K562 (cell line): ENCODE measurements around the gene GPRC5B. TPM values are rescaled to one million over a fixed set of nuclear protein-coding genes. Genes with fewer than 3 reads are reported as not detected.
A peak's percentile ranks its signal among the peaks of the same experiment; 100 is the strongest.

Experiments
- ATAC-seq: fragments of 200-7000 bp; cut with Tn5 transposase; 3 replicates; pipeline ENCODE4 v1.9.1; 2020; ENCODE audit warnings: moderate library complexity
- BruUV-seq: library from RNA; stranded (reverse); fragments of 400-500 nt; replicated peaks from 2 replicates; lab custom pipeline; 2021; lab: Mats Ljungman, UMichigan
- CTCF ChIA-PET: fragments of 300-600 bp; formaldehyde crosslinking; extraction: SDS; loops from one replicate; lab custom pipeline; 2021; ENCODE audit warnings: low intra/inter-chr PET ratio; lab: Yijun Ruan, JAX
- POLR2A ChIA-PET: fragments of 300-600, 350-650 bp; sonication (Branson Sonifier 250); formaldehyde crosslinking; extraction: SDS; loops from one replicate; lab custom pipeline; 2021; ENCODE audit warnings: antibody characterized with exemption, inconsistent platforms; lab: Yijun Ruan, JAX
- DNase-seq, 4 experiments: peaks; one replicate each; pipeline versions ENCODE4 v3.0.0 to v3.0.0-alpha.2; 2011 to 2018; ENCODE audit warnings: low spot score in 3 of 4, mixed read lengths in 3 of 4; ENCODE audit errors: extremely low read depth in 1 of 4
- FAIRE-seq: peaks from 2 replicates; lab custom pipeline; 2011; peaks lifted over from hg19 to GRCh38; lab: Jason Lieb, UNC
- H2AFZ ChIP-seq: 2 replicates; pipeline ENCODE4 v1.6.0; 2011; ENCODE audit warnings: low read depth, low read length, control low read depth, inconsistent platforms
- H3K27ac ChIP-seq: fragments of 200-600 bp; 3 replicates; pipeline ENCODE4 v1.8.0; 2011; ENCODE audit warnings: low read depth, mild to moderate bottlenecking, control low read depth, inconsistent platforms, low read length, moderate library complexity, mixed read lengths; ENCODE audit errors: extremely low read depth
- H3K27me3 ChIP-seq, 2 experiments: fragments of 300-600 bp in 1 of 2; 2 replicates in 1 of 2; 3 replicates in 1 of 2; pipeline versions ENCODE4 v1.6.0 to v1.8.0; 2011; ENCODE audit warnings: inconsistent platforms in 2 of 2, low read length in 2 of 2, mild to moderate bottlenecking in 1 of 2, mixed read lengths in 1 of 2, moderate library complexity in 1 of 2; ENCODE audit not compliant: control insufficient read depth in 2 of 2, insufficient read depth in 2 of 2
- H3K36me3 ChIP-seq: fragments of 300-600 bp; 3 replicates; pipeline ENCODE4 v1.8.0; 2011; ENCODE audit warnings: mild to moderate bottlenecking, low read length, inconsistent platforms; ENCODE audit not compliant: control insufficient read depth, insufficient read depth
- H3K4me1 ChIP-seq, 2 experiments: fragments of 200-600 bp in 1 of 2; replicated peaks in 1 of 2; 2 replicates in 1 of 2; 3 replicates in 1 of 2; pipeline versions ENCODE4 v1.5.1 to v1.8.0; 2011; ENCODE audit warnings: inconsistent platforms in 2 of 2, low read length in 2 of 2, mild to moderate bottlenecking in 1 of 2, mixed read lengths in 1 of 2, moderate library complexity in 1 of 2; ENCODE audit not compliant: control insufficient read depth in 2 of 2, insufficient read depth in 2 of 2
- H3K4me2 ChIP-seq: 2 replicates; pipeline ENCODE4 v1.6.1; 2011; ENCODE audit warnings: low read length, control low read depth, inconsistent platforms, mixed read lengths; ENCODE audit not compliant: insufficient read depth
- H3K4me3 ChIP-seq: fragments of 200-600 bp; sonication (generic), shearing (Covaris generic); 2 replicates; pipeline ENCODE4 v1.5.1; 2016; ENCODE audit warnings: control low read depth, inconsistent platforms
- H3K79me2 ChIP-seq: fragments of 200-600 bp; 3 replicates; pipeline ENCODE4 v1.8.0; 2011; ENCODE audit warnings: low read length, inconsistent platforms; ENCODE audit not compliant: control insufficient read depth, insufficient read depth
- H3K9ac ChIP-seq, 2 experiments: 2 replicates each; pipeline versions ENCODE4 v1.6.0 to v1.6.1; 2011; ENCODE audit warnings: low read depth in 2 of 2, low read length in 2 of 2, control low read depth in 1 of 2, inconsistent platforms in 1 of 2, mild to moderate bottlenecking in 1 of 2, mixed read lengths in 1 of 2; ENCODE audit not compliant: insufficient read depth in 1 of 2
- H3K9me1 ChIP-seq: one replicate; pipeline ENCODE4 v1.6.0; 2011; ENCODE audit warnings: inconsistent platforms, mild to moderate bottlenecking, low read length, moderate library complexity; ENCODE audit not compliant: control insufficient read depth, insufficient read depth
- H3K9me3 ChIP-seq: replicated peaks from 2 replicates; pipeline ENCODE4 v1.5.1; 2011; ENCODE audit warnings: low read depth, low read length, inconsistent platforms; ENCODE audit not compliant: control insufficient read depth, insufficient read depth
- H4K20me1 ChIP-seq: replicated peaks from 2 replicates; pipeline ENCODE4 v1.6.1; 2011; ENCODE audit warnings: low read length, inconsistent platforms, mixed read lengths; ENCODE audit not compliant: control insufficient read depth, insufficient read depth
- CREB1 ChIP-seq, 2 experiments: sonication (generic) in 1 of 2; formaldehyde crosslinking in 1 of 2; IDR thresholded peaks; 2 replicates each; pipeline versions ENCODE4 v1.6.1 to v1.8.0; 2012 to 2022; ENCODE audit warnings: inconsistent platforms in 1 of 2, mild to moderate bottlenecking in 1 of 2, missing genetic modification reagents in 1 of 2, moderate library complexity in 1 of 2
- ZNF175 ChIP-seq: fragments of 200-800 bp; sonication (Bioruptor generic); IDR thresholded peaks from 2 replicates; pipeline ENCODE4 v1.6.1; 2016; ENCODE audit warnings: low read depth, mild to moderate bottlenecking, missing genetic modification characterization, missing compliant biosample characterization
- WGBS: fragments of 100-300 bp; shearing (Covaris generic); methylation state at CpG from one replicate; pipeline ENCODE4 v1.1.6; 2016; ENCODE audit warnings: low coverage, mixed read lengths; ENCODE audit not compliant: insufficient coverage; ENCODE audit errors: missing lambda C conversion rate; 5-methylcytosine and 5-hydroxymethylcytosine counted together
- in situ Hi-C: fragments of 300-500 bp; cut with MboI; formaldehyde crosslinking; loops from 4 replicates; pipeline ENCODE4 v1.15.0; 2018; ENCODE audit warnings: inconsistent platforms, mixed read lengths
- intact Hi-C: fragments of 100-400 bp; cut with micrococcal nuclease; formaldehyde crosslinking; loops from 2 replicates; pipeline ENCODE4 v1.14.2; 2022
- polyA plus RNA-seq, 8 experiments: library from polyadenylated mRNA; depleted of rRNA in 4 of 8; stranded (reverse) in 5 of 8; unstranded in 3 of 8; fragments of >200 nt; fragmentation: Nextera tagmentation in 2 of 8; fragmentation: Illumina TruSeq in 1 of 8; extraction: Ambion mirVana in 2 of 8; extraction: Trizol in 1 of 8; gene quantifications; 2 replicates each; pipeline versions ENCODE4 v1.2.1 to v1.2.3, GENCODE V29; 2011 to 2014; ENCODE audit warnings: inconsistent platforms in 1 of 8, missing spikeins in 1 of 8
- total RNA-seq, 7 experiments: library from RNA; depleted of rRNA in 6 of 7; stranded (reverse); fragments of >200 nt in 6 of 7; fragmentation: Illumina TruSeq in 2 of 7; extraction: Trizol in 2 of 7; gene quantifications; 2 replicates each; pipeline versions ENCODE4 v1.2.1 to v1.2.3, GENCODE V29; 2011 to 2021; ENCODE audit warnings: low replicate concordance in 1 of 7
- TF ChIP-seq, protein P1 (sequence below): fragments of 250-450 bp; sonication (Bioruptor Pico); IDR thresholded peaks from 2 replicates; pipeline ENCODE4 v1.8.0; 2022; ENCODE audit warnings: inconsistent platforms
- TF ChIP-seq, protein P2 (sequence below): fragments of 200-800 bp; sonication (Bioruptor generic); IDR thresholded peaks from 2 replicates; pipeline ENCODE4 v1.6.1; 2016; ENCODE audit warnings: missing genetic modification characterization, missing compliant biosample characterization

GPRC5B gene
- total and polyA plus RNA-seq, 9 of the 15 experiments (the other 6 are each of a cell fraction or from before 2014, with no cell fraction given), result 0.65 to 5.5 (median 1.3) TPM

DNA sequence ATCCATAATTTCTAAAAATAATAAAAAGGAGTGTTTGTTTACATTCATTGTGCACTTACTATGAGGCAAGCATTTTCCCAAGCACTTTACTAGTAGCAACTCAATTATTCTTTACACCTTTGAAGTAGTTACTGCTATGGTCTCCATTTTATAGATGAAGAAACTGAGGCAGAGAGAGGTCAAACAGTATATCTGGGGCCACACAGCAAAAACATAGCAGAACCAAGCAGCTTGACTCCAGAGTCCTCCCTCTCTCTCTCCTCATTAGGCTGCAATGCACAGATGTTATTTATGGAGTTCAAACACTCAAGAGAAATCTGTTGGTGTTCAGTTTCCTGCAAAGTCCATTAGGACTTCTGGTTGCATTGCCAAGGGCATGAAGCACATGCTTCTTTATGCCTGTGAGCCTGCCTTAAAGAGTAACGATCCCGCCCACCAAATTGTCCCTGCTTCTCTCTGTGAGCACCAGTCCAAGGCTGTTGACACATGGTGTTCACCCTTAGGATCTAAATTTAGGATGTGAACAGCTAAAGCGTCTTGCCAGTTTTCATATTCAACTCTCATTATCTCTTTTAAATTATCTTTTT lies 44.0 kb downstream of the GPRC5B start (continued):
- TF ChIP-seq, protein P1, sequence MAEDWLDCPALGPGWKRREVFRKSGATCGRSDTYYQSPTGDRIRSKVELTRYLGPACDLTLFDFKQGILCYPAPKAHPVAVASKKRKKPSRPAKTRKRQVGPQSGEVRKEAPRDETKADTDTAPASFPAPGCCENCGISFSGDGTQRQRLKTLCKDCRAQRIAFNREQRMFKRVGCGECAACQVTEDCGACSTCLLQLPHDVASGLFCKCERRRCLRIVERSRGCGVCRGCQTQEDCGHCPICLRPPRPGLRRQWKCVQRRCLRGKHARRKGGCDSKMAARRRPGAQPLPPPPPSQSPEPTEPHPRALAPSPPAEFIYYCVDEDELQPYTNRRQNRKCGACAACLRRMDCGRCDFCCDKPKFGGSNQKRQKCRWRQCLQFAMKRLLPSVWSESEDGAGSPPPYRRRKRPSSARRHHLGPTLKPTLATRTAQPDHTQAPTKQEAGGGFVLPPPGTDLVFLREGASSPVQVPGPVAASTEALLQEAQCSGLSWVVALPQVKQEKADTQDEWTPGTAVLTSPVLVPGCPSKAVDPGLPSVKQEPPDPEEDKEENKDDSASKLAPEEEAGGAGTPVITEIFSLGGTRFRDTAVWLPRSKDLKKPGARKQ (CRISPR knock-in tag), result no peak

DNA sequence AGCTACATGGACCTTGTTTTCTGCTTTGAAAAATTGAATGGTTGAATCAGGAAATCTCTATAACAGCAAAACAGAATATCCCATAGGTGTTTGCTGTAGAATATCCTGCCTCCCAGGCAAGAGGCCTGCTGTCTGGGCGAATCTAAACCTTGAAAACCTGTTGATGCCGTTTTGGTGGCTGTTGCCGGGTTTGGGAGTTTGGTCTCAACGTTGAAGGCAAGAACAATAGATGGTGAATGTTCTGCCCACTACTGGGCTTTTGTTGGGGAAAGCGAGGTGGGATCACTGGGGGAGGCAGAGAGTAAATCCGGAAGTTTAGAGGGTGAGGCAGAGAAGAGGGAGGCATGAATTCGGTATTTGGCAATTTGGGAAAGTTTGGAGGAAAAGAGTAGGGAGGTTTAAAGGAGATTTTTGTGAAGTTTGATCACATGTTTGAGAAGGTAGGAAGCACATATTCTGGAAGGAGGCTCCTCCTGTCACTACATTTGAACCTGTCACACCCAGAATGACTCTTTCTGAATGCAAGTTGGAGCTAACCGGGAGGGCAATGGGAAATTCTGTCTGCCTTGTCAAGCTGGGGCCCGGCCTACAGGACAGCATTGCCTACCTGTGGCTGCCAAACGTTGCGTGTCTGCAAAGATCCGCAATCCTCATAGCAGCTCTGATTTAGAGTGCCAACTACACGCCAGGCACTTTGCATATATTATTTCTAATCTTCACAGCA lies 46.5 kb downstream of the GPRC5B start:
- Histone ChIP-seq H4K20me1 (no peaks in the 10 kb centered on the region), H3K9ac (peak overlapping the region in 1 of 2 experiments; percentile 20; a peak in 1 of 4 replicates), H3K27ac (no peak overlapping the region), H3K79me2 (no peaks in the 10 kb centered on the region), H3K4me1 (peaks cover 4 to 14% of the 10 kb centered on the region in 2 experiments; a peak in 4 of 5 replicates), H3K4me2 (no peak overlapping the region), H2AFZ (peak overlapping the region; percentile 34; the same call in 1 of the 2 replicates), H3K4me3 (no peak overlapping the region), H3K36me3 (no peaks in the 10 kb centered on the region), H3K27me3 (no peaks in the 10 kb centered on the region; a peak in 1 of 5 replicates), H3K9me3 (no peaks in the 10 kb centered on the region), H3K9me1 (no peaks in the 10 kb centered on the region)
- 44% methylated on average over 12 of the region's 13 CpGs for WGBS
- intact Hi-C loops, result no loop called here
- CTCF ChIA-PET, result no interaction called here
- no TSS peak for BruUV-seq
- TF ChIP-seq CREB1 (IDR thresholded peaks at IDR 0.05), result no peak
- TF ChIP-seq CREB1 (CRISPR knock-in tag; IDR thresholded peaks at IDR 0.05), result no peak
- TF ChIP-seq, protein P2, sequence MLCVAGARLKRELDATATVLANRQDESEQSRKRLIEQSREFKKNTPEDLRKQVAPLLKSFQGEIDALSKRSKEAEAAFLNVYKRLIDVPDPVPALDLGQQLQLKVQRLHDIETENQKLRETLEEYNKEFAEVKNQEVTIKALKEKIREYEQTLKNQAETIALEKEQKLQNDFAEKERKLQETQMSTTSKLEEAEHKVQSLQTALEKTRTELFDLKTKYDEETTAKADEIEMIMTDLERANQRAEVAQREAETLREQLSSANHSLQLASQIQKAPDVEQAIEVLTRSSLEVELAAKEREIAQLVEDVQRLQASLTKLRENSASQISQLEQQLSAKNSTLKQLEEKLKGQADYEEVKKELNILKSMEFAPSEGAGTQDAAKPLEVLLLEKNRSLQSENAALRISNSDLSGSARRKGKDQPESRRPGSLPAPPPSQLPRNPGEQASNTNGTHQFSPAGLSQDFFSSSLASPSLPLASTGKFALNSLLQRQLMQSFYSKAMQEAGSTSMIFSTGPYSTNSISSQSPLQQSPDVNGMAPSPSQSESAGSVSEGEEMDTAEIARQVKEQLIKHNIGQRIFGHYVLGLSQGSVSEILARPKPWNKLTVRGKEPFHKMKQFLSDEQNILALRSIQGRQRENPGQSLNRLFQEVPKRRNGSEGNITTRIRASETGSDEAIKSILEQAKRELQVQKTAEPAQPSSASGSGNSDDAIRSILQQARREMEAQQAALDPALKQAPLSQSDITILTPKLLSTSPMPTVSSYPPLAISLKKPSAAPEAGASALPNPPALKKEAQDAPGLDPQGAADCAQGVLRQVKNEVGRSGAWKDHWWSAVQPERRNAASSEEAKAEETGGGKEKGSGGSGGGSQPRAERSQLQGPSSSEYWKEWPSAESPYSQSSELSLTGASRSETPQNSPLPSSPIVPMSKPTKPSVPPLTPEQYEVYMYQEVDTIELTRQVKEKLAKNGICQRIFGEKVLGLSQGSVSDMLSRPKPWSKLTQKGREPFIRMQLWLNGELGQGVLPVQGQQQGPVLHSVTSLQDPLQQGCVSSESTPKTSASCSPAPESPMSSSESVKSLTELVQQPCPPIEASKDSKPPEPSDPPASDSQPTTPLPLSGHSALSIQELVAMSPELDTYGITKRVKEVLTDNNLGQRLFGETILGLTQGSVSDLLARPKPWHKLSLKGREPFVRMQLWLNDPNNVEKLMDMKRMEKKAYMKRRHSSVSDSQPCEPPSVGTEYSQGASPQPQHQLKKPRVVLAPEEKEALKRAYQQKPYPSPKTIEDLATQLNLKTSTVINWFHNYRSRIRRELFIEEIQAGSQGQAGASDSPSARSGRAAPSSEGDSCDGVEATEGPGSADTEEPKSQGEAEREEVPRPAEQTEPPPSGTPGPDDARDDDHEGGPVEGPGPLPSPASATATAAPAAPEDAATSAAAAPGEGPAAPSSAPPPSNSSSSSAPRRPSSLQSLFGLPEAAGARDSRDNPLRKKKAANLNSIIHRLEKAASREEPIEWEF, result no peak
- no peak for TF ChIP-seq ZNF175
- POLR2A ChIA-PET, result interaction anchor here (0.5 to 0.8 kb wide), 3 partner anchors 13 to 970 kb away, joined by 3 read pairs; partner anchors contain the start of genes IQCK and KNOP1
- FAIRE-seq (no peak), DNase-seq (no peak), ATAC-seq (no peak)
- in situ Hi-C loops, result no loop called here
